AML-193 (cell line): ENCODE results near the gene CA12.
"Not testable (repeated sequence)": the region's sequence is repeated elsewhere in the genome, so short reads cannot be mapped to it uniquely, and the experiment has no call there.

Source experiments
- DNase-seq, 2 experiments: peaks; one replicate each; lab custom pipeline; 2025; lab: John Stamatoyannopoulos, UW

CA12 gene

GRCh38 chr15:63381301-63382204 is at the start of gene CA12:
Gene CA12 (minus strand): TSS chr15:63381846. CDS start chr15:63381720, 126 bp downstream.
- no peak for DNase-seq

- no peak for DNase-seq
These were observed 49.3 kb upstream of the CA12 start for GRCh38 chr15:63430766-63431451.

- no peak for DNase-seq
These were observed 44.9 kb upstream of the CA12 start for GRCh38 chr15:63426552-63426951.

- DNase-seq, result no peak
These were observed 43.9 kb upstream of the CA12 start for GRCh38 chr15:63425426-63425985.

GRCh38 chr15:63422891-63423590 is 41.4 kb upstream of the CA12 start:
- no peak for DNase-seq

- no peak for DNase-seq
These were observed 39.8 kb upstream of the CA12 start for GRCh38 chr15:63421433-63421832.

- DNase-seq, result no peak
These were observed 38.7 kb upstream of the CA12 start for GRCh38 chr15:63420333-63420747.

GRCh38 chr15:63418811-63419210 is 37.2 kb upstream of the CA12 start:
- DNase-seq, result no peak

- DNase-seq, result no peak
These were observed 36.1 kb upstream of the CA12 start for GRCh38 chr15:63417721-63418120.

GRCh38 chr15:63417274-63417673 is 35.6 kb upstream of the CA12 start:
- DNase-seq, result not testable (repeated sequence)

GRCh38 chr15:63414474-63415120 is 33.0 kb upstream of the CA12 start:
- DNase-seq, result no peak

GRCh38 chr15:63412551-63412950 is 30.9 kb upstream of the CA12 start:
- no peak for DNase-seq

- no peak for DNase-seq
These were observed 30.2 kb upstream of the CA12 start for GRCh38 chr15:63411866-63412265.

- no peak for DNase-seq
These were observed 27.5 kb upstream of the CA12 start for GRCh38 chr15:63409179-63409578.

GRCh38 chr15:63408524-63408923 is 26.9 kb upstream of the CA12 start:
- DNase-seq, result no peak

GRCh38 chr15:63407612-63408011 is 26.0 kb upstream of the CA12 start:
- DNase-seq, result no peak

GRCh38 chr15:63405683-63406390 is 24.2 kb upstream of the CA12 start:
- no peak for DNase-seq

- DNase-seq, result no peak
These were observed 23.5 kb upstream of the CA12 start for GRCh38 chr15:63405159-63405558.

GRCh38 chr15:63403254-63403945 is 21.8 kb upstream of the CA12 start:
- no peak for DNase-seq

- peak; percentile 46 to 50 for DNase-seq
These were observed 21.0 kb upstream of the CA12 start for GRCh38 chr15:63402498-63403253.
